ENCODE data around the gene RGS17. TPM values are rescaled to one million over a fixed set of nuclear protein-coding genes. Genes with fewer than 3 reads are reported as not detected.
"Not testable (repeated sequence)": the region's sequence is repeated elsewhere in the genome, so short reads cannot be mapped to it uniquely, and the experiment has no call there.

RGS17 gene, protein sequence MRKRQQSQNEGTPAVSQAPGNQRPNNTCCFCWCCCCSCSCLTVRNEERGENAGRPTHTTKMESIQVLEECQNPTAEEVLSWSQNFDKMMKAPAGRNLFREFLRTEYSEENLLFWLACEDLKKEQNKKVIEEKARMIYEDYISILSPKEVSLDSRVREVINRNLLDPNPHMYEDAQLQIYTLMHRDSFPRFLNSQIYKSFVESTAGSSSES
- 3.6 TPM for polyA plus RNA-seq (ENCODE audit: insufficient read length)
- long read RNA-seq, donor 1 = 0 reads
- long read RNA-seq, donor 2 = 0 reads
- long read RNA-seq, donor 3 = 0 reads
- long read RNA-seq, donor 4 = 0 reads
- long read RNA-seq, donor 5 = 0 reads
- long read RNA-seq, donor 6 = 0 reads
- long read RNA-seq, donor 7, partial matches to known transcripts = 0 of 1 reads
- long read RNA-seq, donor 7, other reads (novel, unspliced or antisense) = 0 of 1 reads
- long read RNA-seq, donor 8, partial matches to known transcripts = 0 of 1 reads
- long read RNA-seq, donor 8, other reads (novel, unspliced or antisense) = 0 of 1 reads

GRCh38 chr6:153131037-153131981 lies at the start of gene RGS17:
Gene RGS17 (minus strand): TSS chr6:153131282. CDS start chr6:153044018, 87,264 bp downstream.
- peak; percentile 77 for DNase-seq

GRCh38 chr6:153172815-153173214 lies 41.7 kb upstream of the RGS17 start:
- DNase-seq = no peak

DNA sequence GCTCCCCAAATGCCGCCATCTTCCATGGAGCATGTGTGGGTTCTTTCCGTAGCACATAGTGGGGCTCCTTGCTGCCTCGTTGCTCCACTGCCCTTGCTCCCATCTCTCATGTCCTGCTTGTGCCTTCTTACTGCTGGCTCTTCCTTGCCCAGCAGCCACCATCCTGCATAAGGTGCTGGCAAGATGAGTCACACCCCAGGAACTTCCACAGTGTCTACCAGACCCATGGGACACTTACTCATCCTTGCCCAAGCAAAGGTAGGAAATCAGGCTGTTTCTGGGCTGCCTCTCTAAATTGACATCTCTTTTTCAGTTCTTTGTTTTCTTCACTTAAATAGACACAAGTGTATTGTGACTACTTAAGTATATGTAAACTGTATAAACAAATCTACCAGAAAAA lies 39.4 kb upstream of the RGS17 start:
- no peak for DNase-seq

DNA sequence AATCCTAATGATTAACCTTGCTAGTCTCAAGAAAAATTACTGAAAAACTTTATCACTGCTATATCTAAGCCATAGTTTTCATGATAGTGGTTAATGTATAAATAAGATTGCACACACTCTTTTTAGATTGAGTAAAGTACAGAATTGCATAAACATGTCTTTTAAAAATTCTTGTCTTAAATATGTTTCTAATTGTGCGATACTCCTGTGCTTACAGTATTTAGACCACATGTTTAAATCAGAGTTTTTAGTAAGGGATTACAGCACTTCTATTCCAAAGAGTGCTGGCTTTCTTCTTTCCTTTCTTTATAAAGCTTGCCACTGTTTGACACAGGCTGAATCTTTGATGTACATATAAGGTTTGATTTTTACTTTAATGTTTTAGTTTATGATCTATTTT lies 36.8 kb upstream of the RGS17 start:
- no peak for DNase-seq

DNA sequence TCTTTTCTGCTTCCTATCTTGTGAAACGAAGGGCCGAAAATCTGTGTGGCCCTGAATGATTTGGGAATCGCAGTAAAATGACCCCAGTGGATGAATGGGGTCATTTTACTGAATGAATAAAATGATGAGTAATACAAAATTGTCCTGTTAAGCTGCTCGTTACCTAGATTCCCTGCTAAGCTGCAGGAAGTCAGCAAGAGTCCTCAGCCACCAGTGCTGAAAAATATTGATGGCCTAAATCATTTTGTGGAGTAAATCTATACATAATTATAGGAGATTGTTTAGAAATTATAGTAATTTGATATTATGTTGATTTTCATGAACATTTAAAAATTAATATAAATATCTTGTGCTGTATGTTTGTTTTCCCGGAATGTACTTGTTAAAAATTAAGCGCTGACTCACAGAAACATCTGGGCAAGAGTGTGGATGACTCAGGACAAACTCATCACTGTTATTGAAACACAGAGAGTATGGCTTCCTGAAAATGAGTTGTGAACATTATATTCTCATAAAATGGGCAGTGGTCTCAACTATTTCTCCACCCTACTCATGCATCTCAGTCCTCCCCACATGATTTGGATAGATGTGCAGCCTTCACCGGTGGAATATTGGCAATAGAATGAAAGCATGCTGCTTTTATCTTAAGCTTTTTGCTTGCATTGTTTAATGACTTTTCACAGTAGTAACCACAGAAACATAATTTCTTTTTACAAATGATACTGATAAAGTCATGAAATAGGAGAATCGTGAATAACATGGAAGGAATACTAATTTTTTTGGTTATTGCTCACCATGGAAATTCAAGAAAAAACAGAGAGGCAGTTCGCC lies 36.2 kb upstream of the RGS17 start:
- no peak for DNase-seq

DNA sequence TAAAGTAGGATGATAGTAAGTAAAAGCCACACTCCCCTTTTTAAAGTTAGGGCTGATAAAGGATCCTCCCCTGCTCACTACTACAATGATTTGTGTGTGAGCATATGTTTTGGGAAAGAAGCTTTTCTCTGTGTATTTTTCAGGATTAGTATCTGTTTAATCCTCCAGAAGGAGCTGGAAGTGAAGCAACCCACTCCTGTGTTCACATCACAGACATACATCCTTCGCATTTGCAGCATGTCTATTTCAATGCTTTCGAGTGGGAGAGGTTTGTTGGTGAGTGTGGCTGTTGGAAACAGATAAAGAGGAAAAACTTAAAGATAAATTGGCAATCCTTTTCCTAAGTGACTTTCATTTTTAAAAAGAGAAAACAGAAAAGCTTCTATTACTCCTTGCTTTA lies 31.6 kb upstream of the RGS17 start:
- no peak for DNase-seq

- DNase-seq = no peak
Measured at GRCh38 chr6:153162172-153162571, 31.1 kb upstream of the RGS17 start.

DNA sequence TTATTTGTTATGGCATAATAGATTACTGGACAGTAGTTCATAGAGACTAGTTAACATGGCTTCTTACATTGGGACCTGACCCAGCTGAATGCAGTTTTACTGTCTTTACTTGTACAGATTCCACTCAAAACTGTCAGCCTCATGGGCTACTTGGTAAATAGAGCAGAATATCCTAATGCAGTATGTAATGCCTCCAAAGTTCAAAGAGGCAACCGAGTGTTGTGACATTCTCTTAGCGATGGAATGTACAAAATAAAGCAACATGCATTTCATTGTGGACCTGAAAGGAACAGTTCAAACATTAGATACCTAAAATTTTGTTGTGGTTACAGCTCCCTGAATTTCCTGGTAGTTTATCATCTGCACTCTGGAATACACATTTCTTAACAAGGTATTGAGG lies 29.1 kb upstream of the RGS17 start:
- no peak for DNase-seq

DNA sequence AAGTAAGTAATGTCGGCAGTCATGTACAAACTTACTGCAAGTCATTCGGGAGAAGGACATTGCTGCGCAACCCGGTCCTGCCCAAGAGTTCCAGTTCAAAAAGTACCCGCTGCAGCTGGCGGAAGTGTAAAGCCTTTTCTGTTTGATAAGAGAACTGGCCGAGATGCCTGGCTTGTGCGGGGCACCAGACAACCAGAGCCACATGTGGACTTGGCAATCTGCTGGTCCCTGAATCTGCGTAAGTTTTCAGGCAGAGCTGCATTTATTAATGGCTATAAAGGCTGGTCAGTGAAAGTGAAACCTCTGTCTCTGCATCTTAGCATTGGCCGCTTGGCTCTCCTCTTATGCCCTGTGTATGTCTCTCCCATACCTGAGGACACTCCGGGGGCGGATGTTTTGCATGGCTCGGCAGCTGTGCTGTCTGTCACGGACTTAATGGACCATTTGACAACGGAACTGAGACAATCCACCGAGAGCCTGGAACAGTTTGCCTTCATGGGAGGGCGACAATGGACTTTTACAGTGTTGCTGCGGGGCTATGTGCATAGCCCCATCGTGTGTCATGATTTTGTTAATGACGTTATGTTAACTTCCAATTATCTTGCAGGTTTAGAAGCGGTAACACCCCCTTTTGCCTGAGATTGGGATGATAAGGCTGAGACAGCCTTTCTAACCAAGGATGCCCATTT lies 19.8 kb upstream of the RGS17 start:
- DNase-seq = peak; percentile 89

- DNase-seq = peak; percentile 19
Measured at GRCh38 chr6:153150371-153150751, 19.3 kb upstream of the RGS17 start.

DNA sequence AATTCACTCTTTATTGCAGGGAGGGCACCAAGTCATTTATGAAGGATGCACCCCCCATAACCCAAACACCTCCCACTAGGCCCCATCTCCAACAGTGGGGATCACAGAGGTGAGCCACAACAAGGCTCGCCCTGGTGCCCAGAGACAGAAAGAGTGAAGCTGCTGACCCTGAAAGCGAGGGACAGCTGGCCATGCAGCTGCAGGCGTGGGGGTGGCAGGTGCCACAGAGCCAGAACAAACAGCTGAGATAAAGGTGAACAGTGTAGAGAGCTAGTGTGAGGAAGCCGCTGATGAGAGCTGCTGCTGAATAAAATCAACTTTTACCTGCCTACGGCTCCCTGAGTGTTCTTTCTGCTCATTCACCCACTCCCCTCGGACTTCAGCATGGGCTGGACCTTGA lies 18.8 kb upstream of the RGS17 start:
- peak; percentile 19 for DNase-seq

DNA sequence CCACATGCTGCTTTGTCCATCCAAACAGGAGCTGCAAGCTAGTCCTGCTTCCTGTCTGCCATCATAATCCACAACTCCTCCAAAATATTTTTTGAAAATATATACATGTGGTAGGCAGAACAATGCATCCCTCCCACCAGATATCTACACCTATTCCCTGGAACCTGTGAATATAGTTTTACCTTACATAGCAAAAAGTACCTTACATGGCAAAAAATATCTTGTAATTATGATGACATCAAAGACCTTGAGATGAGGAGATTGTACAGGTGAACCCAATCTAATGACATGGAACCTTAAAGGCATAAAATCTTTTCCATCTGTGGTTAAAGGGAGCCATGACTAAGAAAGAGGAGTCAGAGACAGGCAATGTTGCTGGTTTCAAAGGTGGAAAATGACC lies 15.3 kb upstream of the RGS17 start:
- no peak for DNase-seq

DNA sequence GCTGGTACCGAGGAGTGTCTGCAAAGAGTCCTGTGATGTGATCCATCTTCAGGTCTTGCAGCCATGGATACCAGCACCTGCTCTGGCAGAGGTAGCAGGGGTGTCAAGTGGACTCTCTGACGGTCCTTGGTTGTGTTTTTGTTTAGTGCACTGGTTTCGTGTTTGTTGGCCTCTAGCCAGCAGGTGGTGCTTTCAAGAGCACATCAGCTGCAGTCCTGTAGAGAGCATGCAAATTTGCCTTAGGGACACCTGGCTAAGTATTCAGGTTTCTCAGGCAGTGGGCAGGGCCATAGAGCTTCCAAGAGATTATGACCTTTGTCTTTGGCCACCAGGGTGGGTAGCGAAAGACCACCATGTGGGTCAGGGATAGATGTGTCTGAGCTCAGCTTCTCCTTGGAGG lies 14.5 kb upstream of the RGS17 start:
- DNase-seq = no peak

GRCh38 chr6:153143200-153143599 lies 12.1 kb upstream of the RGS17 start:
- no peak for DNase-seq

DNA sequence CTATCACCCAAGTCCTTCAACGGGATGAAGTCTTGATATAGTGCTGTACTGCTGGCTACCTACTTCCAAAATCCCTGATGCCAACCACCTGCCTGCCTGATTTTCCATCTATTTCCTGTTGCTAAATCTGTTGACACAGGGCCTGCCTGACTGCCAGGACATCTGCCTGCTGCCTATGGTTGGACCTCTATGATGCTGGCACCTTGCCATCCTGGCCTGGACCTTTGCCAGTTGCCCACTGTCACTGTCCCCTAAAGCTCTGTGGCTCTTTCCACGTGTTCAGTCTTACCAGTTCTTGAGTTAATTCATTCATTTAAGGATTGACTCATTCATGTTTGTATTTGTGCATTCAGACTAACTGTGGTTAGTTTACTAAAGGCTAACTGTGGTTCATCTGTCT lies 9.2 kb upstream of the RGS17 start:
- DNase-seq = no peak

GRCh38 chr6:153138930-153139329 lies 7.8 kb upstream of the RGS17 start:
- DNase-seq = no peak

DNA sequence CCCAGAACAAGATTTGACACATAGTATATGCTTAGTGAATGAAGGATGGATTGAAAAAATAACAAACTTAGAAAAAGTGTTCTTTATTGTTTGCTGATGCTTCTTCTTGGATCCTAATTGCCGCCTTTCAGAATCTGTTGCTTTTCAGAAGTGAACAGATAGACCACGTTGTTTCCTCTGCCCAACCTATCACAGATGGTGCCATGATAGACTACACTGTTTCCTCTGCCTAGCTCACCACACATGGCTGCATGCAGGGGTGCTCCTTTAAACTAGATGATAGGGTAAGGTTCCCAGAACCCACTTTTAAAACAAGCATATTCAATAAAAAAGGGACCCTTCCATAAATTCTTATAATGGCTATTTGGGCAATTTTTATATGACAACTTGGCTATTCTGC lies 4.6 kb upstream of the RGS17 start:
- no peak for DNase-seq

DNA sequence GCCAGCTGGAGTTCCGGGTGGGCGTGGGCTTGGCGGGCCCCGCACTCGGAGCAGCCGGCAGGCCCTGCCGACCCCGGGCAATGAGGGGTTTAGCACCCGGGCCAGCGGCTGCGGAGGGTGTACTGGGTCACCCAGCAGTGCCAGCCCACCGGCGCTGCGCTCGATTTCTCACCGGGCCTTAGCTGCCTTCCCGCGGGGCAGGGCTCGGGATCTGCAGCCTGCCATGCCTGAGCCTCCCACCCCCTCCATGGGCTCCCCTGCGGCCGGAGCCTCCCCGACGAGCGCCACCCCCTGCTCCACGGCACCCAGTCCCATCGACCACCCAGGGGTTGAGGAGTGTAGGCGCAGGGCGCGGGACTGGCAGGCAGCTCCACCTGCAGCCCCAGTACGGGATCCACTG lies 2.6 kb upstream of the RGS17 start:
- not testable (repeated sequence) for DNase-seq

DNA sequence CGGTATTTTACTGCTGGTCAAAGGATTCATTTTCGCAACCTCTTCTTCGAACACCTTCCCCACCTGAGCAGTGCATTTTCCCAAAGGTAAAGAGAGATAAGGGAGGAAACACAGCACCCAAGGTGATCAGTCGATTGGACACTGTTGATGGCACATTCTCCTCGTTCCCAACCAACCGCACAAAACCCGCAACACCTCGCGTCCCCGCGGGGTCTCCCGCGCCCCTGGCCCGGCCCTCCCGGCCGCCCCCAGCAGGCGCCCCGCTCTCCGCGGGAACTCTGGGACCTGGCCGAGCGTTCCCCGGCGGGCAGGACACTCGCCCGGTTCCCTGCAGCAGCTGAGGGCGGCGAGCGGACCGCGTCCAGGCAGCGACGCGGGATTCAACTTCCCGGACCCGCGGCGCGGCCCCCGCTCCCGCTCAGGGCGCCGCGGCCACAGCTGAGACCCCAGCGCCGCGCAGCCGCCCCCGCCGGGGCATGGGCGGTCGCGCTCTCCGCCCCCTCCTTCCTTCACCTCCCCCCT lies 506 bp downstream of the RGS17 start:
- DNase-seq = no peak

- no peak for DNase-seq
Measured at GRCh38 chr6:153129873-153130514, 1.1 kb downstream of the RGS17 start.

DNA sequence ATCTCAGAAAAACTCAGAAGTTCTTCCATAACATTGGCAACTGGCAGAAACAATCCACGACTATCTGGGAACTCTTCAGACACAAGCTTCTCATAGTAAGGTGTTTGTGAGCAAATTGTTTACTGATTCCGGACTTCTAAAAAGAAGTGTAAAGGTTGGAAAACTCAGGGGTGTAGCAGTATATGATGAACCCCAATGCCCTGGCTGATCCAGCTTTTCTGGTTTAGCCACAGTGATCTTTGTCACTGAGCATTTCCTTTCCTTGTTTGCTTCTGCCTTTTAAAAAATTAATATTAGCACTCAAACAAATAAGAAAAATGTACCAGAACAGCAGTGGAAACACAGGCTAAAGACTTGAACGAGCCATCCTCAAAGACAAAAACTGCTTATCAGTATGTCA lies 4.9 kb downstream of the RGS17 start:
- DNase-seq = no peak

All from left kidney (tissue), 8 donors.